Brain microvascular endothelial cell (primary cell): ENCODE results near the gene P2RX2.
A peak's percentile ranks its signal among the peaks of the same experiment; 100 is the strongest.
"Not testable (repeated sequence)": the region's sequence is repeated elsewhere in the genome, so short reads cannot be mapped to it uniquely, and the experiment has no call there.

Experiments used
- DNase-seq: peaks from one replicate; pipeline ENCODE4 v3.0.0-alpha.2; 2020
- H3K27ac ChIP-seq: fragments of 250-450 bp; sonication (Bioruptor Pico); 2 replicates; pipeline ENCODE4 v1.5.1; 2020; ENCODE audit warnings: mild to moderate bottlenecking, moderate library complexity
- H3K27me3 ChIP-seq: fragments of 250-450 bp; sonication (Bioruptor Pico); replicated peaks from 2 replicates; pipeline ENCODE4 v1.5.1; 2020; ENCODE audit warnings: mild to moderate bottlenecking
- H3K36me3 ChIP-seq: fragments of 250-450 bp; sonication (Bioruptor Pico); replicated peaks from 2 replicates; pipeline ENCODE4 v1.5.1; 2020; ENCODE audit warnings: mild to moderate bottlenecking
- H3K4me3 ChIP-seq: 2 replicates; pipeline ENCODE4 v1.5.1; 2011; ENCODE audit warnings: low read depth, mild to moderate bottlenecking, control low read depth, low read length, moderate library complexity
- in situ Hi-C: cut with HindIII; loops from 2 replicates; pipeline ENCODE4 v1.10.0; 2017; ENCODE audit warnings: low sequenced_read_pairs, low pct_ligation_motif_present
- TF ChIP-seq, protein P1 (sequence below): IDR thresholded peaks from 2 replicates; pipeline ENCODE4 v1.5.1; 2011; ENCODE audit warnings: low read depth, mild to moderate bottlenecking, moderate library complexity, low read length, control low read depth, inconsistent platforms; ENCODE audit errors: missing control alignments

P2RX2 gene

DNA sequence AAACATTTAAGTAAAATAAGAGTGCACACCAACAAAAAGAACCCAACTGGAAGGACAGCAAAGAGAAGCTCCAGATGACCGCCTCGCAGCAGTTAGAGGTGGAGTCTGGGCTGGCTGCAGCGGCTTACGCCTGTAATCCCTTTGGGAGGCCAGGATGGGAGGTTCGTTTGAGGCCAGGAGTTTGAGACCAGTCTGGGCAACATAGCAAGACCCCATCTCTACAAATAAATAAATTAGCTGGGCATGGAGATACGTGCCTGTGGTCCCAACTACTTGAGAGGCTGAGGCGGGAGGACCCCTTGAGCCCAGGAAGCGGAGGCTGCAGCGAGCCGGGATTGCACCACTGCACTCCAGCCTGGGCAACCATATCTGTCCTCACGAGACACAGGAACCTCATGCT is 23.4 kb upstream of the P2RX2 start:
- no peak overlapping the region for H3K27ac ChIP-seq
- no peak for DNase-seq
- no peaks in the 10 kb centered on the region for H3K27me3 ChIP-seq
- no peaks in the 10 kb centered on the region for H3K36me3 ChIP-seq
- in situ Hi-C loops: no loop called here
- TF ChIP-seq, protein P1, sequence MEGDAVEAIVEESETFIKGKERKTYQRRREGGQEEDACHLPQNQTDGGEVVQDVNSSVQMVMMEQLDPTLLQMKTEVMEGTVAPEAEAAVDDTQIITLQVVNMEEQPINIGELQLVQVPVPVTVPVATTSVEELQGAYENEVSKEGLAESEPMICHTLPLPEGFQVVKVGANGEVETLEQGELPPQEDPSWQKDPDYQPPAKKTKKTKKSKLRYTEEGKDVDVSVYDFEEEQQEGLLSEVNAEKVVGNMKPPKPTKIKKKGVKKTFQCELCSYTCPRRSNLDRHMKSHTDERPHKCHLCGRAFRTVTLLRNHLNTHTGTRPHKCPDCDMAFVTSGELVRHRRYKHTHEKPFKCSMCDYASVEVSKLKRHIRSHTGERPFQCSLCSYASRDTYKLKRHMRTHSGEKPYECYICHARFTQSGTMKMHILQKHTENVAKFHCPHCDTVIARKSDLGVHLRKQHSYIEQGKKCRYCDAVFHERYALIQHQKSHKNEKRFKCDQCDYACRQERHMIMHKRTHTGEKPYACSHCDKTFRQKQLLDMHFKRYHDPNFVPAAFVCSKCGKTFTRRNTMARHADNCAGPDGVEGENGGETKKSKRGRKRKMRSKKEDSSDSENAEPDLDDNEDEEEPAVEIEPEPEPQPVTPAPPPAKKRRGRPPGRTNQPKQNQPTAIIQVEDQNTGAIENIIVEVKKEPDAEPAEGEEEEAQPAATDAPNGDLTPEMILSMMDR: no peak
- no peak overlapping the region for H3K4me3 ChIP-seq

DNA sequence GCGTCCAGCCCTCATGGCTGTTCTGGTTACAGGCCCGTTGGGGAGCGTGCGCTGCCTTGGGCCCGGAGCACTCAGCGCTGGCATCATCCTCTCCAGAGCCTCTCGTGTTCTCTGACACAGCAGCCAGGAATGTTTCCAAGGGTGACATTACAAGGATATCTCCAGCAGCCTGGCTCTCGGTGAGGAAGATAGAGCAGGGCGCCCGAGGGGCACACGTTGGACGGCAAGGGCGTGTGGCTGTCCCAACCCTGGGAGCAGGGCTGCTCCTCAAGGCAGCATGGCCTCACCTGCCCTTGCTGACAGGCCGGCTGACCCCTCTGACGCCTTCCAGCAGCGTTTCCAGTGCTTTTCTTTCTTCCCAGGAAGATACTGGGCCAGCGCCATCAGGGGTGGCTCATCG is 22.6 kb upstream of the P2RX2 start:
- in situ Hi-C loops: no loop called here
- TF ChIP-seq, protein P1: no peak
- peak; percentile 65 for DNase-seq

DNA sequence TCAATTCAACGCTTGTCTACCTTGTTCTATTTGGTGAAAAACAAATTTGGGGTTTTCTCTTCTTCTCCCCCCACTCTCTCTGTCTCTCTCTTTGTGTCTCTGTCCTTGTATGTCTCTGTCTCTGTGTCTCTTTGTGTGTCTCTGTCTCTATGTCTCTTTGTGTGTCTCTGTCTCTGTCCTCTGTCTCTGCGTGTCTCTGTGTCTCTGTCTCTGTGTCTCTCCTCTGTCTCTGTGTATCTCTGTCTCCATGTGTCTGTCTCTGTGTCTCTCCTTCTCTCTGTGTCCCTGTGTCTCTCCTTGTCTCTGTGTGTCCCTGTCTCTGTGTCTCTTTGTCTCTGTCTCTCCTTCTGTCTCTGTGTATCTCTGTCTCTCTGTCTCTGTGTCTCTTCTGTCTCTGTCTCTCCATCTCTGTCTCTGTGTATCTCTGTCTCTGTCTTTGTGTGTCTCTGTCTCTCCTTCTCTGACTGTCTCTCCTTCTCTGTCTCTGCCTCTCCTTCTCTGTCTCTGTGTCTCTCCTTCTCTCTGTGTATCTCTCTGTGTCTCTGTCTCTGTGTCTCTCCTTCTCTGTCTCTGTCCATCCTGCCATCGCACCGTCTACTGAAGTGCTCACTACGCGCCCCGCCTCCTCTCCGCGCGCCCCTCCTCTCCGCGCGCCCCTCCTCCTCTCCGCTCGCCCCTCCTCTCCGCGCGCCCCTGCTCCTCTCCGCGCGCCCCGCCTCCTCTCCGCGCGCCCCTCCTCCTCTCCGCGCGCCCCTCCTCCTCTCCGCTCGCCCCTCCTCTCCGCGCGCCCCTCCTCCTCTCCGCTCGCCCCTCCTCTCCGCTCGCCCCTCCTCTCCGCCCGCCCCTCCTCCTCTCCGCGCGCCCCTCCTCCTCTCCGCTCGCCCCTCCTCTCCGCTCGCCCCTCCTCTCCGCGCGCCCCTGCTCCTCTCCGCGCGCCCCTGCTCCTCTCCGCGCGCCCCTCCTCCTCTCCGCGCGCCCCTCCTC is 21.0 kb upstream of the P2RX2 start:
- H3K36me3 ChIP-seq: no peaks in the 10 kb centered on the region
- in situ Hi-C loops: no loop called here
- H3K4me3 ChIP-seq: peak overlapping the region; percentile 50
- no peak overlapping the region for H3K27ac ChIP-seq
- peaks cover 5% of the 10 kb centered on the region for H3K27me3 ChIP-seq
- DNase-seq: peak; percentile 17
- TF ChIP-seq, protein P1: no peak

More for the DNA sequence above, 22.6 kb upstream of the P2RX2 start:
- Histone ChIP-seq H3K36me3 (no peaks in the 10 kb centered on the region), H3K27ac (no peak overlapping the region), H3K4me3 (no peak overlapping the region), H3K27me3 (no peaks in the 10 kb centered on the region)

DNA sequence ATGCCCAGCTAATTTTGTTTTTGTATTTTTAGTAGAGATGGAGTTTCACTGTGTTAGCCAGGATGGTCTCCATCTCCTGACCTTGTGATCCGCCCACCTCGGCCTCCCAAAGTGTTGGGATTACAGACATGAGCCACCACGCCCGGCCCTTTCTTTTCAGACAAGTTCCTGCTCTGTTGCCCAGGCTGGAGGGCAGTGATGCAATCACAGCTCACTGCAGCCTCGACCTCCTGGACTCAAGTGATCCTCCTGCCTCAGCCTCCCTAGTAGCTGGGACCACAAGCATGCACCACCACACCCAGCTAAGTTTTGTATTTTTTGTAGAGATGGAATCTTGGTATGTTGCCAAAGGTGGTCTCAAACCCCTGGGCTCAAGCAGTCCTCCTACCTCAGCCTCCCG is 19.1 kb upstream of the P2RX2 start:
- H3K36me3 ChIP-seq, H3K4me3 ChIP-seq, in situ Hi-C loops, H3K27ac ChIP-seq, DNase-seq: not testable (repeated sequence)
- peaks cover 23% of the 10 kb centered on the region for H3K27me3 ChIP-seq

DNA sequence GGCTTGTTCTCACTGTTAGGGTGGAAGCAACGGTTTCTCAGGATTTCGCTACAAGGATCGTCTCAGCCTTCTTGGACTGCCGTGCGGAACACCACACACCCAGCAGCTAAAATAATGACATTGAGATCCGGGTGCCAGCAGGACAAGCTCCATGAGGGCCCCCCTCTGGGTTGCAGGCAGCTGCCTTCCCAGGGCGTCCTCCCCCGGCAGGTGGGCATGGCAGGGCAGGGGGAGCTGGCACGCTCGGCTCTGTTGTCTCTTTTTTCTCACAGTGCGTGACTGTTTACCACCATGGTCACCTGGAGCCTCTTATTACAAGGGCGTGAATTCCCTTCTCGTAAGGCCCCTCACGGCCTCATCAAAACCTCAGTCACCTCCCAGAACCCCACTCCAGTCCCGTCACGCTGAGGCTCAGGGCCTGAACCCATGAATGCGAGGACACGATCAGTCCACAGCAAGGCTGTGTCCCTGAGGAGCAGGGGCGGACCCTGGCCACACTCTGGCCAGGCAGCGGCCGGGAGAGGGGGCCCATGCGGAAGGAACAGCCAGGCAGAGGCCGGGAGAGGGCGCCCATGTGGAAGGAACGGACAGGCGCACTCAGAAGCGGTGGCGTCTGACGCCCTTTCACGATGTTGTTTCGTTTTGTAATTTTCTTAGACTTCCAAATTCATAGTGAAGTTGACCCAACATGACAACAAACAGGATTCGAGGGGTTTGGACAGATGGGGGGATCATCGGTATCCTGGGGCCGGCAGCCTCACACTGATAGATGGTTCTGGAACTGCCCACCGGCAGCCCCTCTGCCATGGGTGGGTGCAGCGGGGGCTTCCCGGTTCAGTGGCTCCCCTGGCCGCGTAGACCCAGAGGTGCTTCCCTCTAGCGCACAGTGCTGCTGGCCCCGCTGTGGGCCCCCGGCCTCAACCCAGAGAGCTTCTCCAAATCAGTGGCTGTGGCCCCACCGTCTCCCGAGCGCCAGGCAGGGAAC is 18.2 kb upstream of the P2RX2 start:
- TF ChIP-seq, protein P1: peak; percentile 92
- Histone ChIP-seq H3K27me3 (peaks cover 32% of the 10 kb centered on the region), H3K27ac (no peak overlapping the region), H3K36me3 (no peaks in the 10 kb centered on the region), H3K4me3 (peak overlapping the region; percentile 53)
- peak; percentile 55 for DNase-seq
- in situ Hi-C loops: no loop called here
